ENCODE measurements around the gene ERBB4. TPM values are rescaled to one million over a fixed set of nuclear protein-coding genes. Genes with fewer than 3 reads are reported as not detected.

The ERBB4 gene
- total RNA-seq, 1 experiment from 2014 or later = 0.04 TPM

- no peak overlapping the region for H3K9ac ChIP-seq (ENCODE audit: extremely low read depth, insufficient read length, low read length)
- H2BK20ac ChIP-seq (ENCODE audit: low read depth, low read length, poor library complexity, severe bottlenecking) = no peak overlapping the region
- H3K9me3 ChIP-seq (ENCODE audit: control insufficient read depth, low read depth, low read length) = no peaks in the 10 kb centered on the region
- Mint-ChIP-seq H3K4me1 (peaks cover 17% of the 10 kb centered on the region in 2 experiments), H3K4me3 (no peak overlapping the region), H3K36me3 (ENCODE audit: insufficient read depth in 1 of 3, low read depth in 3 of 3) (peaks cover 1 to 5% (median 4%) of the 10 kb centered on the region in 3 experiments; a peak in 3 of 7 replicates), H3K9me3 (peaks cover 0 to 4% of the 10 kb centered on the region in 2 experiments; a peak in 2 of 5 replicates), H3K27me3 (ENCODE audit: low read depth) (no peaks in the 10 kb centered on the region), H3K27ac (no peak overlapping the region)
- no peak overlapping the region for H2BK12ac ChIP-seq (ENCODE audit: insufficient read length, low read depth, low read length)
- no peak overlapping the region for H4K8ac ChIP-seq (replicated peaks; ENCODE audit: insufficient read length, low read depth, low read length)
- WGBS (ENCODE audit: extremely low coverage, insufficient read length, low lambda C conversion rate) = no CpG with 5 or more reads among the region's 1 CpG
- no peak overlapping the region for H4K5ac ChIP-seq (ENCODE audit: insufficient read length, low read depth, low read length)
- DNase-seq = no peak
- no peaks in the 10 kb centered on the region for H3K79me1 ChIP-seq (ENCODE audit: insufficient read depth, low read depth, low read length, poor library complexity, severe bottlenecking)
- no peak overlapping the region for H3K27ac ChIP-seq (ENCODE audit: insufficient read length, low read depth, low read length)
- H2AK5ac ChIP-seq (ENCODE audit: insufficient read length, low read length) = no peak overlapping the region
- H3T11ph ChIP-seq (ENCODE audit: low read length) = no peak overlapping the region
- H3K14ac ChIP-seq (ENCODE audit: insufficient read depth, low read length) = no peak overlapping the region
- H3K18ac ChIP-seq (ENCODE audit: insufficient read length, low read depth, low read length) = no peak overlapping the region
- no peak overlapping the region for H3K4me2 ChIP-seq (ENCODE audit: insufficient read depth, insufficient read length, low read length)
- no peak overlapping the region for H3K23ac ChIP-seq (ENCODE audit: insufficient read length, low read depth, low read length)
- H2BK5ac ChIP-seq (ENCODE audit: insufficient read length, low read length) = no peak overlapping the region
- no peak overlapping the region for H3K4ac ChIP-seq (ENCODE audit: low read depth, low read length)
- H3K79me2 ChIP-seq (ENCODE audit: insufficient read depth, low read length) = no peaks in the 10 kb centered on the region
- H2BK120ac ChIP-seq (ENCODE audit: low read depth, low read length, poor library complexity, severe bottlenecking) = no peak overlapping the region
- no peak overlapping the region for H2AFZ ChIP-seq (ENCODE audit: low read length)
- H3K23me2 ChIP-seq (ENCODE audit: insufficient read length, low read depth, low read length, poor library complexity, severe bottlenecking) = no peaks in the 10 kb centered on the region
- no peaks in the 10 kb centered on the region for H4K20me1 ChIP-seq (ENCODE audit: control insufficient read depth, insufficient read depth, insufficient read length)
- H3K56ac ChIP-seq (ENCODE audit: insufficient read length, low read depth, low read length) = no peak overlapping the region
- TF ChIP-seq CTCF (conservative IDR thresholded peaks at IDR 0.05) = no peak
- H4K91ac ChIP-seq (ENCODE audit: insufficient read length, low read depth, low read length) = no peak overlapping the region
- no peaks in the 10 kb centered on the region for H3K27me3 ChIP-seq (ENCODE audit: insufficient read depth, low read length)
- no peak overlapping the region for H2BK15ac ChIP-seq (ENCODE audit: low read depth, low read length)
- H3K4me1 ChIP-seq (ENCODE audit: insufficient read depth, low read length) = no peaks in the 10 kb centered on the region
These were observed 115.5 kb downstream of the ERBB4 start for GRCh38 chr2:212423089-212423488.

Measured in H9 (cell line).